ENCODE measurements around the gene LSMEM2.
A peak's percentile ranks its signal among the peaks of the same experiment; 100 is the strongest.
"Not testable (repeated sequence)": the region's sequence is repeated elsewhere in the genome, so short reads cannot be mapped to it uniquely, and the experiment has no call there.

Gene LSMEM2

DNA sequence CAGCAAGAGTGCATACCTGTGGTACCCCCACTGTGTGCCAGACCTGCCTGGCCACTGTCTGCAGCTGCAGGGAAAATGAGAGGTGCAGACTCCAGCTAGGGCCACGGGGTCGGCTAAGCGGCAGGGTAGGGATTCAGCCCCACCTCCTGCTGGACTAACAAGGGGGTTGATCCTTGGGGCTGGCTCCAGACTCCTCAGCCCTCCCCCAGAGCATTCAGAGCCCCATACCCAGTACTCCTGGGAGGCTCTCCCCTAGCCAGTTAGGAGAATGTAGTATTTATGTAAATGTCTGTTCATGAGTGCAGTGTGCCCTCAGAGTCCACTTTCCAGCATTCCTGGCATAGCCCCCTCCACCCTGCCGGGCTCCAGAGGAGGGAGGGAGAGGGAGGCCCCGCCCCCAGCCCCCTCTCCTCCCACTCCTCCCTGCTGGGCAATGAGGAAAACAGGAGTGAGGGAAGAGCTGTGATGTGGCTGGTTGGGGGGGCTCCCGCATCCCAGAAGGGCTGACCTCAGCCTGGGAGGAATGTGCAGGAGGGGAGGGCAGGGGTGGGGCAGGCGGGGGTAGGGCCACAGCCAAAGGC lies 14.4 kb upstream of the LSMEM2 start:
- no peak for DNase-seq (ENCODE audit: low read depth in 2 of 3, low spot score in 2 of 3)

DNA sequence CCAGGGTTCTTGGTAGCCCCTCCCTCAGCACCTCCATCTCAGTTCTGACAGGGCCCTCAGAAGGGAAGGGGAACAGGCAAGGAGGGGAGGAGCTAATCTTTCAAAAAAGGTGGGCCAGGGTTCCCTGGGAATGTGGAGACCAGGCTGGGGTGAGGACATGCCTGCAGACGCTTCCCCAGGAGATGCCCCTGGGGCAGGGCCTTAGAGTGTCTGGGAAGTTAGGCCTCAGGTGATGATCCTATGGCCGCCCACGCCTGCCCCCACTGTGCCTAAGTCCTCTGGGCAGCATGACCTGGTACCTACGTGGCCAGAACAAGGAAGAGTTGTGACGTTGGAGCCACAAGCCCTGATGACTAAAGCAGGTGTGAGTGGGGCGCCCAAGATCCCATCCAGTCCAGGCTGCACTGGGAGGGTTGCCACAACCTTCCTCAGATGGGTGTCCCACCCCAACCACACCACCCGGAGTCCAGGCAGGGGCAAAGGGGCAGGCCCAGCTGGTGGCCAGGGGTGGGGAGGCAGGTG lies 13.9 kb upstream of the LSMEM2 start:
- DNase-seq (ENCODE audit: low read depth in 2 of 3, low spot score in 2 of 3): no peak

DNA sequence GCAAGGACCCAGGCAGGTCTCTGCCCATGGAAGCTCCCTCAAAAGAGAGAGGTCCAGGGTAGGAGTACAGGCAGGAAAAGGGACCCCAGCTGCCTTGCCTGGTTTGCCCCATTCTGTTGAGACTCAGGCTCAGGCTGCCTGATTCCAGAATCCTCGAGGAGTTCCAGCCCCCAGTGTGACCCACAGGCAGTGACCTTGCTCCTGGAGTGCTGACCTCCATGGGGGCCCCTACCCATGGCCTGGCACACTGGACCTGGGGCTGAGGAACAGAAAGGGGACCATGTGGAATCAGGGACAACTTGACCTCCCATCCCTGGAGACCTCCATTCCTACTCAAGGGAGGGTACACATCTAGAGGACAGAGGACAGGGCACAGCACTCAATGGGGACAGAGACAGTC lies 13.3 kb upstream of the LSMEM2 start:
- no peak for DNase-seq (ENCODE audit: low read depth in 2 of 3, low spot score in 2 of 3)

DNA sequence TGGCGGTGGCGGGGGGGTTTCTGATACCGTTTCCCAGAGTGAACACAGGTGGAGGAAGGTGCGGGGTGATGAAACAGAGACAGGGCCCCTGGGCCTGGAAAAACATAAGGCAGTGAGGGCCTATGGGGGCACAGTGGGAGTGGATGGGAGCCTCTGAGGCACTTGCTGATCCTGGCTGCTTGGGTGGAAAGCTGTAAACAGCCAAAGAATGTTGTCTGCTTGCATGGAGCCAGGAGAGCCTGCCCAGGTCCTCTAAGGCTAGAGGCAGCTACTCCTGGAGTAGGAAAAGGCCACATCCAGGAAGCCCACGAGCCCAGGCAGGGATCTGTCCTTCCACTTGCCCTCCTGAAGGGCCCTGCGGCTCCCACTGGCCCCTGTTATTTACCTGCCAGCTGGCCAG lies 12.9 kb upstream of the LSMEM2 start:
- no peak for DNase-seq (ENCODE audit: low read depth in 2 of 3, low spot score in 2 of 3)

DNA sequence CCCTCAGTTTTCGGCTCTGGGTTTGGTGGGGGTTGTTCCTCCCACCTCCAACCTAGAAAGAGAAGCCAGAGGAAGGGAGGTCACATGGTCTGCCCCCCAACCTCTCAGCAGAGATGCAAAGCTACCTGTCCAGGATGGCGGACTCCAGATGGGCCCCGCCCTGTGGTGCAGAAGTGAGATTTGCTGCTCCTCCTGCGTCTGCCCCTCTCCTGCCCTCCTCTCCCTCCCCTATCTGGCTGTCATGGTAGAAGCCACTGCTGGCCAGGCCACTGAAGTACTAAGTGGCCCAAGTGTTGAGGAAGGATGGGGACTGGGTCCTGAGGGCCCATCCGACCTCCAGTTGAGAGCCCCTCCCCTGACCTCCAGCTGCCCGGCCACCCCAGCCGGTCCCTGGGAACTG lies 12.1 kb upstream of the LSMEM2 start:
- no peak for DNase-seq (ENCODE audit: low read depth in 2 of 3, low spot score in 2 of 3)

DNA sequence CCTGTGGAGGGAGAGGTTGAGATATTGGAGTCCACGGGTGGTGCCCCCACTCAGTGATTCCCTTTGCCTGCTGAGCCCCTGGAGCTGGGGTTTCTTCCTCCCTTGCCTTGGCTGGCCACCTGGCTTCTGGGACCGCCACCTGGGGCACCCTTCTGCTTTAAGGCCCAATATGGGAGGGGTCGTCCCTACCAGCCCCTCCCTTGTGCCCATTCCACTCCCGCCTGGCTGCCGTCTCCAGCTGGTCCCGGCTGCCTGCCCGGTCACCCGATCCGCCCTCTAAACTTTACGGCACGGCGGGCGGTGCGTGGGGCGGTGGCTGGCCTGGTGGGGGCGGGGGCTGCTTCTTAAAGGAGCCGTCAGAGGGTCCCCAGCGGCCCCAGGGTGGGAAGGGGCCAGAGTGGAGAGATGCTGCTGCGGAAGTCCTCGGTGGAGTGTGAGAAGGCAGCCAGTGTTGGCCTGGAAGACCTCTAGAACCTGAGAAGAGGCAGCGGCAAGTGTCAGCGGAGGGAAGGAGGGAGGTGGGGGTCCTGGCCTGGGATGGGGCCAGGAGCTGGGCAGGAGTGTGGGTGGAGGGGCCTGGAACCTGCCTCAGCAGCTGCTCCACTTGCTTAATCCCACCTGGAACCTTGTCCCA lies 11.5 kb upstream of the LSMEM2 start:
- no peak for DNase-seq (ENCODE audit: low read depth in 2 of 3, low spot score in 2 of 3)

DNA sequence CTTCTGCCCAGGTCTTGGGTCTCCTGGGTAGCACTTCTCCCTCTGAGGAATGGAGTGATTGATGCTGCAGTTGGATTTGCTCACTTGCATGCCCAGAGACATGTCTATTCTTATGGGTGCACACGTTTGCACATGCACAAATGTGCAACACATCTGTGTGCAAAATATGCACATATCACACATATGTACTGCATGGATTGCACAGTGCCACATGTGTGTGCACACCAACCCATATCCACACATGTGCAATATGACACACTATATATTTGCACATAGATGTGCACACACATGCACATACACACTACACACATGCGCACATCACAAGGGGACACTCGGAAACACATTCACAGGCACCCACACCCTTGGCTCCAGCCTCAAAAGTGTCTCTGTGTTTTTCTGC lies 10.6 kb upstream of the LSMEM2 start:
- no peak for DNase-seq (ENCODE audit: low read depth in 2 of 3, low spot score in 2 of 3)

DNA sequence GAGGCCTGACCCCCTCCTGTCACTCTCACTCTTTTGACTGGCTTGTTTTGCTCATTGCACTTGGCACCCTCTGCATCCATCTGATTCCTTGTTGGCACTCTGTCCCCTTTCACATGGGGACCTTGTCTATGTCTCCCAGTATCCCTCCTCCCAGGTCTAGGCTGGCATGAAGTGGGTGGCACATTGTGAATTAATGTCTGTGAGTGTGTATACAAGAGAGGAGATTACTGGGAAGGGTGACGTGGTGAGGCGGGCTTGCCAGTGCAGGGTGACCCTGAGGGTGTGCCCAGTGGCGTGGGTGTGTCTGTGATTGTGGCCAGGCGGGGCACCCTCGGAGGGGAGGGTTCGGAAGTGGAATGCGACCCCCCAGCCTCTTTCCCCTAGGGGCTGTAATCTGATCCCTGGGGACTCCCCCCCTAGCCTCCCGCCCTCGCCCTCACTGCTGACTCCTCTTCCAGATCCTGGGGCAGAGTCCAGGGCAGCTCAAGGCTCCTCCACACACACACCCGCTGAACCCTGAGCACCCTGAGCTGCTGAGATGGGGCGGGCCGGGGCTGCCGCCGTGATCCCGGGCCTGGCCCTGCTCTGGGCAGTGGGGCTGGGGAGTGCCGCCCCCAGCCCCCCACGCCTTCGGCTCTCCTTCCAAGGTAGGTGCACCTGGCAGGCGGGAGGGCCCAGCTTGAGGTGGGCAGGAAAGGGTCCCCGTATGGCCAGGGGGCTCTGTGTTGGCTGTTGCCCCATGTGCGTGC lies 10.0 kb upstream of the LSMEM2 start, which contains the start of gene SEMA3B:
TSS of gene SEMA3B (plus strand) at position 445 of the 749 bp plus-strand sequence. CDS start at position 539, 94 bp downstream.
- DNase-seq (ENCODE audit: low read depth in 2 of 3, low spot score in 2 of 3): no peak

DNA sequence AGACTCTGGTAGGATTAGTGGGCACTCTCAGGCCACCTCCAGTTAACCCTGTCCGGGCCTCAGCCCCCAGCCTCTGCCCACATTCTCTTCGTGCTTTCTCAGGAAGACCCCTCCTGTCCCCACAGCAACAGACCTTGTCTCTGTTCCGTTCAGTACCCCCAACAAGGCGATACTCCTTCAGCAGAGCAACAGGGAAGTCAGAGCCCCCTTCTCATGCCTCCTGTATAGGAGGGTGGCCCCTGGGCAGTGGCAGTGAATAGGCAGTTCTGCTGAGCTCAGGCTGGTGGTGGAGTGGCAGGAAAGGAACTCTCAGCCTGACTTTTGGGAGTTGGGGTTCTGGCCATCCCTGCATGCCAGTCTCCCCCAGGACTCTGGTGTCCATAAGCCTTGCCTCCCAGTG lies 9.4 kb upstream of the LSMEM2 start:
- DNase-seq (ENCODE audit: low read depth in 2 of 3, low spot score in 2 of 3): no peak

DNA sequence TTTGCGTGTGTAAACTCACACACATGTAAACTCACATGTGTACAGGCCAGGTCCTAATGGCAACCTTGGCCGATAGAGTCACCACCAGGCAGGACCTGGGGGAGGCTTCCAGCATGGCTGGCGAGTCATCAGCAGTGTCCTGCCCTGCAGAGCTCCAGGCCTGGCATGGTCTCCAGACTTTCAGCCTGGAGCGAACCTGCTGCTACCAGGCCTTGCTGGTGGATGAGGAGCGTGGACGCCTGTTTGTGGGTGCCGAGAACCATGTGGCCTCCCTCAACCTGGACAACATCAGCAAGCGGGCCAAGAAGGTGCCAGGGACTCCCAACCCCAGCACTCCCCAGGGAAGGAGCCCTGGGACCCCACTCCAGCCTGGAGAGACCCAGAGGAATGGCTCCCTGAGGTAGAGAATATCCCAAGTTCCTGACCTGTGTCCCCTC lies 8.9 kb upstream of the LSMEM2 start:
- DNase-seq (ENCODE audit: low read depth in 2 of 3, low spot score in 2 of 3): no peak

DNA sequence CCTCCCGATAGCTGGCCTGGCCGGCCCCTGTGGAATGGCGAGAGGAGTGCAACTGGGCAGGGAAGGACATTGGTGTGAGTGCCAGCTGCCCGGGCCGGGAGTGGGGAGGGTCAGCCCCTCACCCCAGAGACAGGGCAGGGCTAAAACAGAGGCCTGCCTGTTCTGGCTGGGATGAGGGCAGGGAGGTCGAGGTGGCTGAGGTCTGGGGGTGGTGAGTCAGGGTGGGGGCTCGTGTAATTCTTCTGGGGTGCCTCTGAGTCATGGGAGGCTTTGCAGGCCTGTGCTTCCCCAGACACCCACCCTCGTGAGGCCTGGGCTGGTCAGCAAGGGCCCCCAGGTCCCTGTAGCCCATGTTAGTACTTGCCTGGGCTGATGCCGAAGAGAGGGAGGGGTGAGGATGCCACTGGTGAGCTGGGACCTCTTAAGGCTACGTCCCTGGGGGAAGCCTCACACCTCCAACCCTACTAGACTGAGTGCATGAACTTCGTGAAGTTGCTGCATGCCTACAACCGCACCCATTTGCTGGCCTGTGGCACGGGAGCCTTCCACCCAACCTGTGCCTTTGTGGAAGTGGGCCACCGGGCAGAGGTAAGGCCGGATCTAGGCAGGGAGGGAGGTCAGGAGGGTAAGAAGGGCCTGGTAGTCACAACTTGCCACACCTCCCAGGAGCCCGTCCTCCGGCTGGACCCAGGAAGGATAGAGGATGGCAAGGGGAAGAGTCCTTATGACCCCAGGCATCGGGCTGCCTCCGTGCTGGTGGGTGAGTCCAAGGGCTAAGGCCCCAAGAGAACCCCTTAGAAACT lies 8.3 kb upstream of the LSMEM2 start:
- DNase-seq (ENCODE audit: low read depth in 2 of 3, low spot score in 2 of 3): no peak

DNA sequence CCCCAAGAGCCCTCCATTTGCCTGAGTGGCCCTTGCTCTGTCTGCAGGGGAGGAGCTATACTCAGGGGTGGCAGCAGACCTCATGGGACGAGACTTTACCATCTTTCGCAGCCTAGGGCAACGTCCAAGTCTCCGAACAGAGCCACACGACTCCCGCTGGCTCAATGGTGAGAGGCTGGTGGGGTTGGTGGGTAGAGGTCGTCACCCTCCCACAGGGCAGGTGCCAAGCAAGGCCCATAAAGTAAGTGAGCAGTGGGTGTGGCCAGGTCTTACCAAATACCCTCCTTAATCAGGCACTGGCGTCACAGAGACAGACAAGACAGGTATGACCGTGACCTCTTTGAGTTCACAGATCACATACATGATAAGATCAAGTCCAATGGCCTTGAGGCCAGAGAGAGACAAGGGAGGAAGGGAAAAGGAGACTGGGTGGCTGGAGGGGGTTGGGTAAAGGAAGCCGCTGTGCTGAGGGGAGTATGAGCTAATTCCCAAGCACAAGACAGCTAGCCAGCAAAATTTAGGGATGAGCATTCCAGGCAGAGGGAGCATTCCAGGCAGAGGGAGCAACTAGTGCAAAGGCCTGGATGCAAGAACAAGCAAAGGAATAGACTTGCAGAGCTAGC lies 7.5 kb upstream of the LSMEM2 start:
- no peak for DNase-seq (ENCODE audit: low read depth in 2 of 3, low spot score in 2 of 3)

DNA sequence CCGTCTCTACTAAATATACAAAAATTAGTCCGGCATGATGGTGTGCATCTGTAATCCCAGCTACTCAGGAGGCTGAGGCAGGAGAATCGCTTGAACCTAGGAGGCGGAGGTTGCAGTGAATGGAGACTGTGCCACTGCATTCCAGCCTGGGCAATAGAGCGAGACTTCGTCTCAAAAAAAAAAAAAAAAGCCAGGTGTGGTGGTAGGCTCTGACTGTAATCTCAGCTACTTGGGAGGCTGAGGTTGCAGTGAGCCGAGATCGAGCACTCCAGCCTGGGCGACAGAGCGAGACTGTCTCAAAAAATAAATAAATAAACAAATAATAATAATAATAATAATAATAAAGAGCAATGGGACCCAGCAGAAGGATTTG lies 6.4 kb upstream of the LSMEM2 start:
- DNase-seq (ENCODE audit: low read depth in 2 of 3, low spot score in 2 of 3): not testable (repeated sequence)

DNA sequence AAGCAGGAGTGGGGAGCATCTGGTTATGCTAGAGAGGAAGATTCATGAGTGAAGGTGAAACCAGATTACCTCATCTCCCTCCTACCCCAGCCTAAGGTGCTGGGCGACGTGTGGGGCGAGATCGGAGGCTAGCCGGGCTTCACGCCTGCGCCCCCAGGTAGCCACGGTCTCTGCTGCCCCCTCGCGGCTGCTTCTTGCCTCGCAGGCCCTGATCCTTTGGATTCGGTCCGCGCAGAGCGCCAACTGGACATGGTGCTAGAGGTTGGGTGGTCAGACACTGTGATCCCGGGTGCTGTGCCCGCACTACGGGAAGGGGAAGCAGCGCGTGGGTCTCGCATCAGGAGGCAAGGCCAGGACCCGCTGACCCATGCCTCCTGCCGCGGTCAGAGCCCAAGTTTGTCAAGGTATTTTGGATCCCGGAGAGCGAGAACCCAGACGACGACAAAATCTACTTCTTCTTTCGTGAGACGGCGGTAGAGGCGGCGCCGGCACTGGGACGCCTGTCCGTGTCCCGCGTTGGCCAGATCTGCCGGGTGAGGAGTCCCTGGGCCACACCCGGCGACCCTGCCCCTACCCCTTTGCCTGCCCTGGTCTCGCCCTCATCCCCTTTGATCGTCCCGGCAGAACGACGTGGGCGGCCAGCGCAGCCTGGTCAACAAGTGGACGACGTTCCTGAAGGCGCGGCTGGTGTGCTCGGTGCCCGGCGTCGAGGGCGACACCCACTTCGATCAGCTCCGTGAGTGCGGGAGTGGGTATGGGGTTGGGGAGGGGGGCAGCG lies 5.8 kb upstream of the LSMEM2 start:
- DNase-seq (ENCODE audit: low read depth in 2 of 3, low spot score in 2 of 3): peak; percentile 76 to 98 (median 98)

DNA sequence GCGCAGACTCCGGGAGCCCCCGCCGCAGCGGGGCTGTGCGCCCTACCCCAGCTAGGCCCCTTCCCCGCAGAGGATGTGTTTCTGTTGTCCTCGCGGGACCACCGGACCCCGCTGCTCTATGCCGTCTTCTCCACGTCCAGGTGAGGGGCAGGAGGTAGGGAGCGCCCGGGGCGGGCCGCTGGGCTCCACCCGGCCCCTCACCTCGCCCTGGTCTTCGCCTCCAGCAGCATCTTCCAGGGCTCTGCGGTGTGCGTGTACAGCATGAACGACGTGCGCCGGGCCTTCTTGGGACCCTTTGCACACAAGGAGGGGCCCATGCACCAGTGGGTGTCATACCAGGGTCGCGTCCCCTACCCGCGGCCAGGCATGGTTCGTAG lies 5.2 kb upstream of the LSMEM2 start:
- DNase-seq (ENCODE audit: low read depth in 2 of 3, low spot score in 2 of 3): no peak

DNA sequence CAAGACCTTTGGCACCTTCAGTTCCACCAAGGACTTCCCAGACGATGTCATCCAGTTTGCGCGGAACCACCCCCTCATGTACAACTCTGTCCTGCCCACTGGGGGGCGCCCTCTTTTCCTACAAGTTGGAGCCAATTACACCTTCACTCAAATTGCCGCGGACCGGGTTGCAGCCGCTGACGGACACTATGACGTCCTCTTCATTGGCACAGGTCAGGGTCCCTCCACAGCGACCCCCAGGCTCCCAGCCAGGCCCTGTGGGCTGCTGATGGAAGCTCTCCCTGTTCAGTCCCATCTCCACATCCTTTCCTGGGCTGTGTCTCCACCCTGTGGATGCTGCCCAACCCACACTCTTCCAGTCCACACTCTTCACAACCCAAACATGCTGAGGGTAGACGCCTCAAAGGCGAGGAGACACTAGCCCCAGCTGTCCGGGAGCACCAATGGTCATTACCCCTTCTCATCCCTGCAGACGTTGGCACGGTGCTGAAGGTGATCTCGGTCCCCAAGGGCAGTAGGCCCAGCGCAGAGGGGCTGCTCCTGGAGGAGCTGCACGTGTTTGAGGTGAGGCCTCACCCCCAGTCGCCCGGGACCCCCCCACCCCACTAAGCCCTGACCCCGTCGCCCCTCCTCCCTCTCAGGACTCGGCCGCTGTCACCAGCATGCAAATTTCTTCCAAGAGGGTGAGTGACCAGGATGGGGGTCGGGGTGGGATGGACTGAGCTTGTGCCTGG lies 4.3 kb upstream of the LSMEM2 start:
- peak in 2 of 3 experiments; percentile 56 to 66 for DNase-seq (ENCODE audit: low read depth in 2 of 3, low spot score in 2 of 3)

DNA sequence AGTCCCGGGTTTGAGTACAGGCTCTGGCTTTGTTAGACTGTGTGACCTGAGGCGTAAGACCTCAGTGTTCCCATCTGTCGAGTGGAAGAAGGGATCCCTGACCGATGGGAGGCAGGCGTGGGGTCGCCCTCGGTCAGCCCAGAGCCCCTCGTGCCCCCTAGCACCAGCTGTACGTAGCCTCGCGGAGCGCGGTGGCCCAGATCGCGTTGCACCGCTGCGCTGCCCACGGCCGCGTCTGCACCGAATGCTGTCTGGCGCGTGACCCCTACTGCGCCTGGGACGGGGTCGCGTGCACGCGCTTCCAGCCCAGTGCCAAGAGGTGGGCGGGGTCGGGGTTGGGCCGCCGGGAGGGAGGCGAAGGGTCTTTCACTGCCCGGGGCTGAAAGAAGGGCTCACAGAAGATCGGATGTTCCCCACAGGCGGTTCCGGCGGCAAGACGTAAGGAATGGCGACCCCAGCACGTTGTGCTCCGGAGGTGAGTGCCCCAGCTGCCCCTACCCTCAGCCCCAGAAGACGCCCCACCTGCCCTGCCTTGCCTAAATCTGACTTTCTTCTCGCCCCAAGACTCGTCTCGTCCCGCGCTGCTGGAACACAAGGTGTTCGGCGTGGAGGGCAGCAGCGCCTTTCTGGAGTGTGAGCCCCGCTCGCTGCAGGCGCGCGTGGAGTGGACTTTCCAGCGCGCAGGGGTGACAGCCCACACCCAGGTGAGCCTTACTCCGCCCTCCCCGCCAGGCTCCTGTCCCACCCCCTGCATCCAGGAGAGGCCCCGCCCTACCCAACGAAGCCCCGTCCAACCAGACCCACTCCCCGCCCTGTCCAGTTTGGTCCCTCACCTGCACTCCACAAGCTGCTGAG lies 3.5 kb upstream of the LSMEM2 start:
- no peak for DNase-seq (ENCODE audit: low read depth in 2 of 3, low spot score in 2 of 3)

DNA sequence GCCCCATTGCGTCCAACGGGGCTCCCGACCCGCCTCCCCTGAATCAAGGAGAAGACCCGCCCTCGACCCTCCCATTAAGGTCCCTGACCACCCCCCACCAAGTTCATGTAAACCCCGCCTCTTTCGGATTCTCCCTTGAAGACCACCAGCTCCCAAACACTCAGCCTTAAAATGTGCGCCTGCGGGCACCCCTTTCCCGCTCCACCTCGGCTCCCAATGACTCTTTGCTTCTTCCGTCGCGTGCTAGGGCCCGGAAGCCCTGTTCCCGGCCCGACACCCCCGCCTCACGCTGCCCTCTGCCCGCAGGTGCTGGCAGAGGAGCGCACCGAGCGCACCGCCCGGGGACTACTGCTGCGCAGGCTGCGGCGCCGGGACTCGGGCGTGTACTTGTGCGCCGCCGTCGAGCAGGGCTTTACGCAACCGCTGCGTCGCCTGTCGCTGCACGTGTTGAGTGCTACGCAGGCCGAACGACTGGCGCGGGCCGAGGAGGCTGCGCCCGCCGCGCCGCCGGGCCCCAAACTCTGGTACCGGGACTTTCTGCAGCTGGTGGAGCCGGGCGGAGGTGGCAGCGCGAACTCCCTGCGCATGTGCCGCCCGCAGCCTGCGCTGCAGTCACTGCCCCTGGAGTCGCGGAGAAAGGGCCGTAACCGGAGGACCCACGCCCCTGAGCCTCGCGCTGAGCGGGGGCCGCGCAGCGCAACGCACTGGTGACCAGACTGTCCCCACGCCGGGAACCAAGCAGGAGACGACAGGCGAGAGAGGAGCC lies 2.7 kb upstream of the LSMEM2 start:
- DNase-seq (ENCODE audit: low read depth in 2 of 3, low spot score in 2 of 3): no peak

All from activated CD8-positive, alpha-beta memory T cell treated with anti-CD3 and anti-CD28 coated beads for 48 hours (primary cell).